Measurements from ENCODE around the gene CDKN2AIP.

GRCh38 chr4:183470821-183471220, 26.4 kb downstream of the CDKN2AIP start:
- no peak for TF ChIP-seq CTCF (IDR thresholded peaks at IDR 0.05; ENCODE audit: low read depth, low read length, missing input control)
- no peak for TF ChIP-seq SP1 (IDR thresholded peaks at IDR 0.05)
- no peak for TF ChIP-seq YY1 (IDR thresholded peaks at IDR 0.05)
- TF ChIP-seq HNF4A (conservative IDR thresholded peaks at IDR 0.05) = no peak
- no peak for TF ChIP-seq MAX (IDR thresholded peaks at IDR 0.05)
- no peak for TF ChIP-seq RAD21 (IDR thresholded peaks at IDR 0.05)
- TF ChIP-seq TAF1 (conservative IDR thresholded peaks at IDR 0.05) = no peak
- no peak for TF ChIP-seq ZBTB33 (IDR thresholded peaks at IDR 0.05)
- TF ChIP-seq ATF3 (IDR thresholded peaks at IDR 0.05) = no peak
- no peak for TF ChIP-seq JUND (IDR thresholded peaks at IDR 0.05)
- no peak for TF ChIP-seq REST (IDR thresholded peaks at IDR 0.05)
- no peak for TF ChIP-seq FOXA1 (IDR thresholded peaks at IDR 0.05)
- TF ChIP-seq GABPA (IDR thresholded peaks at IDR 0.05 in 1 of 2, conservative IDR thresholded peaks at IDR 0.05 in 1 of 2) = no peak
